GM23338 (cell line): ENCODE results near the gene RASGRP4. TPM values are rescaled to one million over a fixed set of nuclear protein-coding genes. Genes with fewer than 3 reads are reported as not detected.

Source experiments
- ATAC-seq: fragments of 200-7000 bp; cut with Tn5 transposase; 3 replicates; pipeline ENCODE4 v1.9.1; 2020
- DNase-seq: peaks from one replicate; pipeline ENCODE4 v3.0.0-alpha.2; 2015; ENCODE audit warnings: low spot score
- H2AFZ ChIP-seq: fragments of 200-600 bp; sonication (generic); 2 replicates; pipeline ENCODE4 v1.8.0; 2016; ENCODE audit warnings: antibody characterized with exemption, mild to moderate bottlenecking, moderate library complexity
- H3F3A ChIP-seq: fragments of 200-600 bp; sonication (generic); replicated peaks from 2 replicates; pipeline ENCODE4 v1.8.0; 2017; ENCODE audit warnings: antibody characterized with exemption, mixed run types, low read depth
- H3K27ac ChIP-seq: fragments of 200-600 bp; sonication (generic); 2 replicates; pipeline ENCODE4 v1.6.1; 2016; ENCODE audit warnings: low read depth
- H3K27me3 ChIP-seq: fragments of 200-600 bp; sonication (generic); 2 replicates; pipeline ENCODE4 v1.8.0; 2016; ENCODE audit warnings: mild to moderate bottlenecking, mixed run types, moderate library complexity; ENCODE audit not compliant: insufficient read depth
- H3K36me3 ChIP-seq: fragments of 200-600 bp; sonication (generic); 2 replicates; pipeline ENCODE4 v1.8.0; 2016; ENCODE audit warnings: mild to moderate bottlenecking; ENCODE audit not compliant: insufficient read depth
- H3K4me1 ChIP-seq: fragments of 200-600 bp; sonication (generic); 2 replicates; pipeline ENCODE4 v1.8.0; 2016; ENCODE audit warnings: mild to moderate bottlenecking, moderate library complexity; ENCODE audit not compliant: insufficient read depth
- H3K4me2 ChIP-seq: fragments of 200-600 bp; sonication (generic); 2 replicates; pipeline ENCODE4 v1.7.1; 2017; ENCODE audit warnings: mixed run types
- H3K4me3 ChIP-seq: fragments of 200-600 bp; sonication (generic); 2 replicates; pipeline ENCODE4 v1.6.1; 2016; ENCODE audit warnings: mixed run types
- H3K79me2 ChIP-seq: fragments of 200-600 bp; sonication (generic); replicated peaks from 2 replicates; pipeline ENCODE4 v1.8.0; 2017; ENCODE audit warnings: mild to moderate bottlenecking; ENCODE audit not compliant: insufficient read depth
- H3K9me2 ChIP-seq: fragments of 200-600 bp; sonication (generic); 2 replicates; pipeline ENCODE4 v1.8.0; 2017; ENCODE audit not compliant: insufficient read depth
- H4K20me1 ChIP-seq: fragments of 200-600 bp; sonication (generic); replicated peaks from 2 replicates; pipeline ENCODE4 v1.8.0; 2017; ENCODE audit warnings: mild to moderate bottlenecking; ENCODE audit not compliant: insufficient read depth
- H3K27ac Mint-ChIP-seq: 2 replicates; pipeline ENCODE4 v1.8.0; 2020; ENCODE audit warnings: inconsistent platforms, mild to moderate bottlenecking, moderate library complexity, mixed read lengths
- H3K27me3 Mint-ChIP-seq: 3 replicates; pipeline ENCODE4 v1.8.0; 2022; ENCODE audit warnings: low read depth, mild to moderate bottlenecking, moderate library complexity, mixed read lengths, inconsistent platforms; ENCODE audit not compliant: insufficient read depth, poor library complexity
- H3K36me3 Mint-ChIP-seq: 3 replicates; pipeline ENCODE4 v1.8.0; 2021; ENCODE audit warnings: low read depth, mild to moderate bottlenecking, inconsistent platforms, moderate library complexity, mixed read lengths
- H3K4me1 Mint-ChIP-seq: 3 replicates; pipeline ENCODE4 v1.8.0; 2020; ENCODE audit warnings: mild to moderate bottlenecking, inconsistent platforms, mixed read lengths
- H3K4me3 Mint-ChIP-seq: 3 replicates; pipeline ENCODE4 v1.8.0; 2021; ENCODE audit warnings: moderate library complexity, mild to moderate bottlenecking, inconsistent platforms, mixed read lengths
- H3K9me3 Mint-ChIP-seq: 3 replicates; pipeline ENCODE4 v1.8.0; 2020; ENCODE audit warnings: moderate library complexity, mild to moderate bottlenecking, inconsistent platforms, mixed read lengths
- CREB1 ChIP-seq: fragments of 250-450 bp; sonication (Bioruptor Pico); IDR thresholded peaks from 2 replicates; pipeline ENCODE4 v1.5.0; 2020; ENCODE audit warnings: low read depth, mild to moderate bottlenecking, moderate library complexity
- EZH2 ChIP-seq: fragments of 200-600 bp; sonication (generic); IDR thresholded peaks from one replicate; pipeline ENCODE4 v1.8.0; 2017; ENCODE audit warnings: antibody characterized with exemption, mild to moderate bottlenecking, low read depth; ENCODE audit not compliant: unreplicated experiment
- NANOG ChIP-seq: IDR thresholded peaks from 2 replicates; pipeline ENCODE4 v1.6.1; 2016; ENCODE audit warnings: antibody characterized with exemption, borderline replicate concordance
- STAT1 ChIP-seq: IDR thresholded peaks from one replicate; pipeline ENCODE4 v1.6.1; 2016; ENCODE audit warnings: antibody characterized with exemption; ENCODE audit not compliant: unreplicated experiment
- ZNF114 ChIP-seq: fragments of 250-450 bp; sonication (Bioruptor Pico); IDR thresholded peaks from 2 replicates; pipeline ENCODE4 v1.5.0; 2020; ENCODE audit warnings: mild to moderate bottlenecking, moderate library complexity
- ZNF331 ChIP-seq: fragments of 250-450 bp; sonication (Bioruptor Pico); IDR thresholded peaks from 2 replicates; pipeline ENCODE4 v1.5.0; 2020; ENCODE audit warnings: low read depth, mild to moderate bottlenecking, moderate library complexity
- polyA plus RNA-seq: library from polyadenylated mRNA; unstranded; fragments of >200 nt; fragmentation: Nextera tagmentation; extraction: Ambion mirVana; gene quantifications from 2 replicates; pipeline ENCODE4 v1.2.1, GENCODE V29; 2016
- total RNA-seq: library from RNA; depleted of rRNA; stranded (reverse); fragments of >200 nt; shearing (Covaris generic); gene quantifications from 2 replicates; pipeline ENCODE4 v1.2.3, GENCODE V29; 2014
- TF ChIP-seq, protein P1 (sequence below), 2 experiments: fragments of 200-600 bp in 1 of 2; sonication (generic) in 1 of 2; conservative IDR thresholded peaks; 2 replicates each; pipeline versions ENCODE4 v1.5.1 to v1.6.1; 2016 to 2017; ENCODE audit warnings: antibody characterized with exemption in 2 of 2, low read depth in 2 of 2, mild to moderate bottlenecking in 2 of 2, moderate library complexity in 1 of 2
- TF ChIP-seq, protein P2 (sequence below): fragments of 250-450 bp; sonication (Bioruptor Pico); IDR thresholded peaks from 2 replicates; pipeline ENCODE4 v1.5.0; 2020; ENCODE audit warnings: mild to moderate bottlenecking, moderate library complexity
- TF ChIP-seq, protein P3 (sequence below): IDR thresholded peaks from one replicate; pipeline ENCODE4 v1.6.1; 2018; ENCODE audit warnings: antibody characterized with exemption; ENCODE audit not compliant: unreplicated experiment
- TF ChIP-seq, protein P4 (sequence below): IDR thresholded peaks from 2 replicates; pipeline ENCODE4 v1.6.1; 2016; ENCODE audit warnings: antibody characterized with exemption

Gene RASGRP4
- total and polyA plus RNA-seq, 2 experiments from 2014 or later = 1.6 to 3.6 TPM

DNA sequence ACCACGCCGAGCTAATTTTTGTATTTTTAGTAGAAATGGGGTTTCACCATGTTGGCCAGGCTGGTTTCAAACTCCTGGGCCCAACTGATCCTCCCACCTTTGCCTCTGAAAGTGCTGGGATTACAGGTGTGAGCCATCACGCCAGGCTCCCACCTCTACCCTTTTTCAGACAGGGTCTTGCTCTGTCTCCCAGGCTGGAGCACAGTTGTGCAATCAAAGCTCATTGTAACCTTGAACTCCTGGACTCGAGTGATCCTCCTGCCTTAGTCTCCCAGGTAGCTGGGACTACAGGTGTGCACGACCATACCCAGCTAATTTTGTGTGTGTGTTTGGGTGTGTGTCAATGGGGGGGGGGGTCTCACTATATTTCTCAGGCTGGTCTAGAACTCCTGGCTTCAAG lies 1.7 kb downstream of the RASGRP4 start:
- Histone ChIP-seq H3K4me1 (peaks cover 22% of the 10 kb centered on the region), H3K4me2 (no peak overlapping the region), H3K36me3 (no peaks in the 10 kb centered on the region), H3K79me2 (no peaks in the 10 kb centered on the region), H3F3A (peaks cover 14% of the 10 kb centered on the region; the same call in 1 of the 2 replicates), H3K27me3 (no peaks in the 10 kb centered on the region), H3K9me2 (no peaks in the 10 kb centered on the region), H3K27ac (no peak overlapping the region), H4K20me1 (no peaks in the 10 kb centered on the region), H3K4me3 (no peak overlapping the region), H2AFZ (no peak overlapping the region)
- H3K4me1 Mint-ChIP-seq = peaks cover 9% of the 10 kb centered on the region
- H3K27me3 Mint-ChIP-seq = peaks cover 23% of the 10 kb centered on the region
- TF ChIP-seq EZH2 (no peak), ZNF331 (no peak), CREB1 (CRISPR knock-in tag) (no peak), NANOG (no peak), ZNF114 (CRISPR knock-in tag) (no peak), STAT1 (no peak)
- TF ChIP-seq, protein P1, sequence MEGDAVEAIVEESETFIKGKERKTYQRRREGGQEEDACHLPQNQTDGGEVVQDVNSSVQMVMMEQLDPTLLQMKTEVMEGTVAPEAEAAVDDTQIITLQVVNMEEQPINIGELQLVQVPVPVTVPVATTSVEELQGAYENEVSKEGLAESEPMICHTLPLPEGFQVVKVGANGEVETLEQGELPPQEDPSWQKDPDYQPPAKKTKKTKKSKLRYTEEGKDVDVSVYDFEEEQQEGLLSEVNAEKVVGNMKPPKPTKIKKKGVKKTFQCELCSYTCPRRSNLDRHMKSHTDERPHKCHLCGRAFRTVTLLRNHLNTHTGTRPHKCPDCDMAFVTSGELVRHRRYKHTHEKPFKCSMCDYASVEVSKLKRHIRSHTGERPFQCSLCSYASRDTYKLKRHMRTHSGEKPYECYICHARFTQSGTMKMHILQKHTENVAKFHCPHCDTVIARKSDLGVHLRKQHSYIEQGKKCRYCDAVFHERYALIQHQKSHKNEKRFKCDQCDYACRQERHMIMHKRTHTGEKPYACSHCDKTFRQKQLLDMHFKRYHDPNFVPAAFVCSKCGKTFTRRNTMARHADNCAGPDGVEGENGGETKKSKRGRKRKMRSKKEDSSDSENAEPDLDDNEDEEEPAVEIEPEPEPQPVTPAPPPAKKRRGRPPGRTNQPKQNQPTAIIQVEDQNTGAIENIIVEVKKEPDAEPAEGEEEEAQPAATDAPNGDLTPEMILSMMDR (conservative IDR thresholded peaks at IDR 0.05; ENCODE audit: low read depth in 2 of 2) = no peak
- TF ChIP-seq, protein P2, sequence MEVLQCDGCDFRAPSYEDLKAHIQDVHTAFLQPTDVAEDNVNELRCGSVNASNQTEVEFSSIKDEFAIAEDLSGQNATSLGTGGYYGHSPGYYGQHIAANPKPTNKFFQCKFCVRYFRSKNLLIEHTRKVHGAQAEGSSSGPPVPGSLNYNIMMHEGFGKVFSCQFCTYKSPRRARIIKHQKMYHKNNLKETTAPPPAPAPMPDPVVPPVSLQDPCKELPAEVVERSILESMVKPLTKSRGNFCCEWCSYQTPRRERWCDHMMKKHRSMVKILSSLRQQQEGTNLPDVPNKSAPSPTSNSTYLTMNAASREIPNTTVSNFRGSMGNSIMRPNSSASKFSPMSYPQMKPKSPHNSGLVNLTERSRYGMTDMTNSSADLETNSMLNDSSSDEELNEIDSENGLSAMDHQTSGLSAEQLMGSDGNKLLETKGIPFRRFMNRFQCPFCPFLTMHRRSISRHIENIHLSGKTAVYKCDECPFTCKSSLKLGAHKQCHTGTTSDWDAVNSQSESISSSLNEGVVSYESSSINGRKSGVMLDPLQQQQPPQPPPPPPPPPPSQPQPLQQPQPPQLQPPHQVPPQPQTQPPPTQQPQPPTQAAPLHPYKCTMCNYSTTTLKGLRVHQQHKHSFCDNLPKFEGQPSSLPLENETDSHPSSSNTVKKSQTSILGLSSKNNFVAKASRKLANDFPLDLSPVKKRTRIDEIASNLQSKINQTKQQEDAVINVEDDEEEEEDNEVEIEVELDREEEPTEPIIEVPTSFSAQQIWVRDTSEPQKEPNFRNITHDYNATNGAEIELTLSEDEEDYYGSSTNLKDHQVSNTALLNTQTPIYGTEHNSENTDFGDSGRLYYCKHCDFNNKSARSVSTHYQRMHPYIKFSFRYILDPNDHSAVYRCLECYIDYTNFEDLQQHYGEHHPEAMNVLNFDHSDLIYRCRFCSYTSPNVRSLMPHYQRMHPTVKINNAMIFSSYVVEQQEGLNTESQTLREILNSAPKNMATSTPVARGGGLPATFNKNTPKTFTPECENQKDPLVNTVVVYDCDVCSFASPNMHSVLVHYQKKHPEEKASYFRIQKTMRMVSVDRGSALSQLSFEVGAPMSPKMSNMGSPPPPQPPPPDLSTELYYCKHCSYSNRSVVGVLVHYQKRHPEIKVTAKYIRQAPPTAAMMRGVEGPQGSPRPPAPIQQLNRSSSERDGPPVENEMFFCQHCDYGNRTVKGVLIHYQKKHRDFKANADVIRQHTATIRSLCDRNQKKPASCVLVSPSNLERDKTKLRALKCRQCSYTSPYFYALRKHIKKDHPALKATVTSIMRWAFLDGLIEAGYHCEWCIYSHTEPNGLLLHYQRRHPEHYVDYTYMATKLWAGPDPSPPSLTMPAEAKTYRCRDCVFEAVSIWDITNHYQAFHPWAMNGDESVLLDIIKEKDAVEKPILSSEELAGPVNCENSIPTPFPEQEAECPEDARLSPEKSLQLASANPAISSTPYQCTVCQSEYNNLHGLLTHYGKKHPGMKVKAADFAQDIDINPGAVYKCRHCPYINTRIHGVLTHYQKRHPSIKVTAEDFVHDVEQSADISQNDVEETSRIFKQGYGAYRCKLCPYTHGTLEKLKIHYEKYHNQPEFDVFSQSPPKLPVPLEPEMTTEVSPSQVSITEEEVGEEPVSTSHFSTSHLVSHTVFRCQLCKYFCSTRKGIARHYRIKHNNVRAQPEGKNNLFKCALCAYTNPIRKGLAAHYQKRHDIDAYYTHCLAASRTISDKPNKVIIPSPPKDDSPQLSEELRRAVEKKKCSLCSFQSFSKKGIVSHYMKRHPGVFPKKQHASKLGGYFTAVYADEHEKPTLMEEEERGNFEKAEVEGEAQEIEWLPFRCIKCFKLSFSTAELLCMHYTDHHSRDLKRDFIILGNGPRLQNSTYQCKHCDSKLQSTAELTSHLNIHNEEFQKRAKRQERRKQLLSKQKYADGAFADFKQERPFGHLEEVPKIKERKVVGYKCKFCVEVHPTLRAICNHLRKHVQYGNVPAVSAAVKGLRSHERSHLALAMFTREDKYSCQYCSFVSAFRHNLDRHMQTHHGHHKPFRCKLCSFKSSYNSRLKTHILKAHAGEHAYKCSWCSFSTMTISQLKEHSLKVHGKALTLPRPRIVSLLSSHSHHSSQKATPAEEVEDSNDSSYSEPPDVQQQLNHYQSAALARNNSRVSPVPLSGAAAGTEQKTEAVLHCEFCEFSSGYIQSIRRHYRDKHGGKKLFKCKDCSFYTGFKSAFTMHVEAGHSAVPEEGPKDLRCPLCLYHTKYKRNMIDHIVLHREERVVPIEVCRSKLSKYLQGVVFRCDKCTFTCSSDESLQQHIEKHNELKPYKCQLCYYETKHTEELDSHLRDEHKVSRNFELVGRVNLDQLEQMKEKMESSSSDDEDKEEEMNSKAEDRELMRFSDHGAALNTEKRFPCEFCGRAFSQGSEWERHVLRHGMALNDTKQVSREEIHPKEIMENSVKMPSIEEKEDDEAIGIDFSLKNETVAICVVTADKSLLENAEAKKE (CRISPR knock-in tag) = no peak
- TF ChIP-seq, protein P3, sequence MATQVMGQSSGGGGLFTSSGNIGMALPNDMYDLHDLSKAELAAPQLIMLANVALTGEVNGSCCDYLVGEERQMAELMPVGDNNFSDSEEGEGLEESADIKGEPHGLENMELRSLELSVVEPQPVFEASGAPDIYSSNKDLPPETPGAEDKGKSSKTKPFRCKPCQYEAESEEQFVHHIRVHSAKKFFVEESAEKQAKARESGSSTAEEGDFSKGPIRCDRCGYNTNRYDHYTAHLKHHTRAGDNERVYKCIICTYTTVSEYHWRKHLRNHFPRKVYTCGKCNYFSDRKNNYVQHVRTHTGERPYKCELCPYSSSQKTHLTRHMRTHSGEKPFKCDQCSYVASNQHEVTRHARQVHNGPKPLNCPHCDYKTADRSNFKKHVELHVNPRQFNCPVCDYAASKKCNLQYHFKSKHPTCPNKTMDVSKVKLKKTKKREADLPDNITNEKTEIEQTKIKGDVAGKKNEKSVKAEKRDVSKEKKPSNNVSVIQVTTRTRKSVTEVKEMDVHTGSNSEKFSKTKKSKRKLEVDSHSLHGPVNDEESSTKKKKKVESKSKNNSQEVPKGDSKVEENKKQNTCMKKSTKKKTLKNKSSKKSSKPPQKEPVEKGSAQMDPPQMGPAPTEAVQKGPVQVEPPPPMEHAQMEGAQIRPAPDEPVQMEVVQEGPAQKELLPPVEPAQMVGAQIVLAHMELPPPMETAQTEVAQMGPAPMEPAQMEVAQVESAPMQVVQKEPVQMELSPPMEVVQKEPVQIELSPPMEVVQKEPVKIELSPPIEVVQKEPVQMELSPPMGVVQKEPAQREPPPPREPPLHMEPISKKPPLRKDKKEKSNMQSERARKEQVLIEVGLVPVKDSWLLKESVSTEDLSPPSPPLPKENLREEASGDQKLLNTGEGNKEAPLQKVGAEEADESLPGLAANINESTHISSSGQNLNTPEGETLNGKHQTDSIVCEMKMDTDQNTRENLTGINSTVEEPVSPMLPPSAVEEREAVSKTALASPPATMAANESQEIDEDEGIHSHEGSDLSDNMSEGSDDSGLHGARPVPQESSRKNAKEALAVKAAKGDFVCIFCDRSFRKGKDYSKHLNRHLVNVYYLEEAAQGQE = no peak
- TF ChIP-seq, protein P4, sequence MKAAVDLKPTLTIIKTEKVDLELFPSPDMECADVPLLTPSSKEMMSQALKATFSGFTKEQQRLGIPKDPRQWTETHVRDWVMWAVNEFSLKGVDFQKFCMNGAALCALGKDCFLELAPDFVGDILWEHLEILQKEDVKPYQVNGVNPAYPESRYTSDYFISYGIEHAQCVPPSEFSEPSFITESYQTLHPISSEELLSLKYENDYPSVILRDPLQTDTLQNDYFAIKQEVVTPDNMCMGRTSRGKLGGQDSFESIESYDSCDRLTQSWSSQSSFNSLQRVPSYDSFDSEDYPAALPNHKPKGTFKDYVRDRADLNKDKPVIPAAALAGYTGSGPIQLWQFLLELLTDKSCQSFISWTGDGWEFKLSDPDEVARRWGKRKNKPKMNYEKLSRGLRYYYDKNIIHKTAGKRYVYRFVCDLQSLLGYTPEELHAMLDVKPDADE = no peak
- DNase-seq (no peak), ATAC-seq (no peak)
- H3K36me3 Mint-ChIP-seq = no peaks in the 10 kb centered on the region
- H3K9me3 Mint-ChIP-seq = no peaks in the 10 kb centered on the region
- no peak overlapping the region for H3K27ac Mint-ChIP-seq
- no peak overlapping the region for H3K4me3 Mint-ChIP-seq
